Liver (tissue), 9 donors: ENCODE data around the gene ATG5. TPM values are rescaled to one million over a fixed set of nuclear protein-coding genes. Genes with fewer than 3 reads are reported as not detected.

Experiments
- DNase-seq: peaks from one replicate; pipeline ENCODE4 v3.0.0-alpha.2; 2017; ENCODE audit warnings: low spot score
- H3K27ac ChIP-seq, 2 donors: one replicate each; pipeline ENCODE4 v1.7.0; 2013; ENCODE audit warnings: inconsistent platforms in 2 of 2, low read length in 2 of 2, control low read depth in 1 of 2, low read depth in 1 of 2, mild to moderate bottlenecking in 1 of 2
- H3K27me3 ChIP-seq, 4 donors: one replicate each; pipeline versions ENCODE4 v1.6.1 to v1.7.0; 2013; ENCODE audit warnings: low read length in 3 of 4, inconsistent platforms in 1 of 4, mild to moderate bottlenecking in 1 of 4, moderate library complexity in 1 of 4; ENCODE audit not compliant: control insufficient read depth in 4 of 4, insufficient read depth in 4 of 4
- H3K36me3 ChIP-seq, 4 donors: one replicate each; pipeline versions ENCODE4 v1.6.1 to v1.7.0; 2013; ENCODE audit warnings: low read length in 3 of 4, mild to moderate bottlenecking in 3 of 4, low read depth in 1 of 4, moderate library complexity in 1 of 4; ENCODE audit not compliant: control insufficient read depth in 4 of 4, insufficient read depth in 3 of 4
- H3K4me1 ChIP-seq, 4 donors: one replicate each; pipeline versions ENCODE4 v1.6.1 to v1.7.0; 2013; ENCODE audit warnings: low read length in 3 of 4, mild to moderate bottlenecking in 3 of 4, moderate library complexity in 1 of 4; ENCODE audit not compliant: control insufficient read depth in 4 of 4, insufficient read depth in 4 of 4
- H3K4me3 ChIP-seq, 3 donors: one replicate each; pipeline versions ENCODE4 v1.6.1 to v1.7.0; 2013; ENCODE audit warnings: low read length in 3 of 3, control low read depth in 1 of 3, low read depth in 1 of 3, mild to moderate bottlenecking in 1 of 3
- H3K9ac ChIP-seq, 2 donors: one replicate each; pipeline ENCODE4 v1.7.0; 2013; ENCODE audit warnings: low read length in 2 of 2, mild to moderate bottlenecking in 2 of 2, moderate library complexity in 2 of 2, control low read depth in 1 of 2, low read depth in 1 of 2
- H3K9me3 ChIP-seq, 4 donors: one replicate each; pipeline versions ENCODE4 v1.6.1 to v1.7.0; 2013; ENCODE audit warnings: low read length in 3 of 4; ENCODE audit not compliant: control insufficient read depth in 4 of 4
- ATF3 ChIP-seq: IDR thresholded peaks from 2 replicates; pipeline ENCODE4 v1.6.1; 2016; ENCODE audit warnings: antibody characterized with exemption
- FOXA1 ChIP-seq: IDR thresholded peaks from 2 replicates; pipeline ENCODE4 v1.6.1; 2016; ENCODE audit warnings: antibody characterized with exemption
- GABPA ChIP-seq, 2 donors: IDR thresholded peaks in 1 of 2; conservative IDR thresholded peaks in 1 of 2; 2 replicates each; pipeline ENCODE4 v1.6.1; 2016; ENCODE audit warnings: antibody characterized with exemption in 2 of 2, mild to moderate bottlenecking in 1 of 2, moderate library complexity in 1 of 2
- HNF4A ChIP-seq, 2 donors: conservative IDR thresholded peaks; 2 replicates each; pipeline ENCODE4 v1.6.1; 2016; ENCODE audit warnings: antibody characterized with exemption in 2 of 2, mild to moderate bottlenecking in 2 of 2
- HNF4G ChIP-seq: IDR thresholded peaks from 2 replicates; pipeline ENCODE4 v1.6.1; 2016; ENCODE audit warnings: antibody characterized with exemption
- NR2F2 ChIP-seq: IDR thresholded peaks from 2 replicates; pipeline ENCODE4 v1.6.1; 2016; ENCODE audit warnings: antibody characterized with exemption
- RAD21 ChIP-seq, 2 donors: IDR thresholded peaks; 2 replicates each; pipeline ENCODE4 v1.6.1; 2016; ENCODE audit warnings: antibody characterized with exemption in 2 of 2, mild to moderate bottlenecking in 2 of 2
- REST ChIP-seq: IDR thresholded peaks from 2 replicates; pipeline ENCODE4 v1.6.1; 2016; ENCODE audit warnings: antibody characterized with exemption, mild to moderate bottlenecking
- SP1 ChIP-seq: IDR thresholded peaks from 2 replicates; pipeline ENCODE4 v1.6.1; 2018; ENCODE audit warnings: antibody characterized with exemption, mild to moderate bottlenecking
- TAF1 ChIP-seq: conservative IDR thresholded peaks from 2 replicates; pipeline ENCODE4 v1.6.1; 2016; ENCODE audit warnings: antibody characterized with exemption, mild to moderate bottlenecking
- ZBTB33 ChIP-seq: IDR thresholded peaks from 2 replicates; pipeline ENCODE4 v1.6.1; 2016; ENCODE audit warnings: antibody characterized with exemption
- WGBS: extraction: QIAGEN DNeasy Blood & Tissue Kit; methylation state at CpG from one replicate; pipeline ENCODE4 v1.1.7; 2013; 5-methylcytosine and 5-hydroxymethylcytosine counted together
- polyA plus RNA-seq, 2 donors: library from polyadenylated mRNA; stranded (reverse) in 1 of 2; unstranded in 1 of 2; fragments of 200-250 nt in 1 of 2; fragments of >200 nt in 1 of 2; fragmentation: Nextera tagmentation in 1 of 2; extraction: Ambion mirVana in 1 of 2; gene quantifications; one replicate each; pipeline versions ENCODE4 v1.2.1 to v1.2.3, GENCODE V29; 2013 to 2015
- total RNA-seq, 2 donors: library from RNA; depleted of rRNA; stranded (reverse); fragments of >200 nt; gene quantifications; one replicate each; pipeline ENCODE4 v1.2.3, GENCODE V29; 2014
- TF ChIP-seq, protein P1 (sequence below): IDR thresholded peaks from 2 replicates; pipeline ENCODE4 v1.6.1; 2016; ENCODE audit warnings: antibody characterized with exemption
- TF ChIP-seq, protein P2 (sequence below): fragments of 150-350 bp; IDR thresholded peaks from 2 replicates; pipeline ENCODE4 v1.5.1; 2017; ENCODE audit warnings: improper control_type of control experiment, low read depth, low read length; ENCODE audit not compliant: missing input control
- donor health status: healthy.
- donor health status: healthy.
- donor health status: healthy.
- donor health status: healthy.
- donor health status: healthy.

Gene ATG5
- total and polyA plus RNA-seq, 4 donors, result 10.0 to 25.7 (median 19.7) TPM

- WGBS, result 96% methylated on average over 2 of the region's 2 CpGs
- Histone ChIP-seq H3K27ac (no peak overlapping the region), H3K4me1 (peaks cover 2 to 7% (median 3%) of the 10 kb centered on the region in 4 donors), H3K36me3 (peaks cover 0 to 2% (median 0%) of the 10 kb centered on the region in 4 donors), H3K4me3 (no peak overlapping the region), H3K9ac (no peak overlapping the region), H3K27me3 (no peaks in the 10 kb centered on the region), H3K9me3 (no peaks in the 10 kb centered on the region)
- TF ChIP-seq ZBTB33 (no peak), FOXA1 (no peak), ATF3 (no peak), HNF4G (no peak), TAF1 (no peak), HNF4A (conservative IDR thresholded peaks at IDR 0.05) (no peak), REST (no peak)
- DNase-seq, result no peak
These were observed 16.6 kb downstream of the ATG5 start for GRCh38 chr6:106308985-106309384.

GRCh38 chr6:106305740-106306139 lies 19.8 kb downstream of the ATG5 start:
- Histone ChIP-seq H3K27me3 (no peaks in the 10 kb centered on the region), H3K4me1 (peaks cover 2 to 7% (median 3%) of the 10 kb centered on the region in 4 donors), H3K27ac (no peak overlapping the region), H3K4me3 (no peak overlapping the region), H3K9ac (no peak overlapping the region), H3K36me3 (peaks cover 0 to 2% (median 0%) of the 10 kb centered on the region in 4 donors), H3K9me3 (no peaks in the 10 kb centered on the region)
- DNase-seq, result no peak
- WGBS, result 96% methylated on average over 2 of the region's 2 CpGs
- TF ChIP-seq ATF3, result no peak
- no peak for TF ChIP-seq TAF1
- TF ChIP-seq SP1, result no peak

DNA sequence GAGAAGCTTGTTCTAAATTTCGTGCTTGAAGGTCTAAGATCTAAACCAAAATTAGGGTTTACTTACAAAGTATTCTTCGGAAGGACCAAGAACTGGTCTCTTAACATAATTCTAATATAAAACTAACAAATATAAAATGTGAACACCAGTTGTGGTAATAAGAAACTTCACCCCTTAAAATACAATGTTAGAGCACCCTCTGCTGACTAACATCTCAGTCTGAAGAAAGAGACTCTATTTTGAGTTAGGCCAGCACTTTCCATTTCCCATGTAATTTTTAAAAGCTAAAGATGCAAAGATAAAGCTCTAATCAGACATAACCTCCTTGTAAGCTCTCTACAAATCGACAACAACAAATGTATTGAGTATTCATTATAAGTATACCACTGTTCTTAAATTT lies 24.6 kb downstream of the ATG5 start:
- Histone ChIP-seq H3K9me3 (no peaks in the 10 kb centered on the region), H3K4me1 (peaks cover 0 to 8% (median 3%) of the 10 kb centered on the region in 4 donors), H3K36me3 (no peaks in the 10 kb centered on the region), H3K4me3 (no peak overlapping the region), H3K27me3 (no peaks in the 10 kb centered on the region), H3K27ac (no peak overlapping the region), H3K9ac (no peak overlapping the region)
- WGBS, result 59% methylated on average over 3 of the region's 3 CpGs
- no peak for TF ChIP-seq HNF4G
- TF ChIP-seq, protein P1, sequence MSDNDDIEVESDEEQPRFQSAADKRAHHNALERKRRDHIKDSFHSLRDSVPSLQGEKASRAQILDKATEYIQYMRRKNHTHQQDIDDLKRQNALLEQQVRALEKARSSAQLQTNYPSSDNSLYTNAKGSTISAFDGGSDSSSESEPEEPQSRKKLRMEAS, result no peak
- TF ChIP-seq NR2F2, result no peak
- no peak for TF ChIP-seq TAF1
- TF ChIP-seq SP1, result no peak
- TF ChIP-seq RAD21 (IDR thresholded peaks at IDR 0.05), result peak; percentile 81 to 82
- TF ChIP-seq ATF3, result no peak
- TF ChIP-seq, protein P2, sequence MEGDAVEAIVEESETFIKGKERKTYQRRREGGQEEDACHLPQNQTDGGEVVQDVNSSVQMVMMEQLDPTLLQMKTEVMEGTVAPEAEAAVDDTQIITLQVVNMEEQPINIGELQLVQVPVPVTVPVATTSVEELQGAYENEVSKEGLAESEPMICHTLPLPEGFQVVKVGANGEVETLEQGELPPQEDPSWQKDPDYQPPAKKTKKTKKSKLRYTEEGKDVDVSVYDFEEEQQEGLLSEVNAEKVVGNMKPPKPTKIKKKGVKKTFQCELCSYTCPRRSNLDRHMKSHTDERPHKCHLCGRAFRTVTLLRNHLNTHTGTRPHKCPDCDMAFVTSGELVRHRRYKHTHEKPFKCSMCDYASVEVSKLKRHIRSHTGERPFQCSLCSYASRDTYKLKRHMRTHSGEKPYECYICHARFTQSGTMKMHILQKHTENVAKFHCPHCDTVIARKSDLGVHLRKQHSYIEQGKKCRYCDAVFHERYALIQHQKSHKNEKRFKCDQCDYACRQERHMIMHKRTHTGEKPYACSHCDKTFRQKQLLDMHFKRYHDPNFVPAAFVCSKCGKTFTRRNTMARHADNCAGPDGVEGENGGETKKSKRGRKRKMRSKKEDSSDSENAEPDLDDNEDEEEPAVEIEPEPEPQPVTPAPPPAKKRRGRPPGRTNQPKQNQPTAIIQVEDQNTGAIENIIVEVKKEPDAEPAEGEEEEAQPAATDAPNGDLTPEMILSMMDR, result peak; percentile 55
- no peak for TF ChIP-seq GABPA (IDR thresholded peaks at IDR 0.05 in 1 of 2, conservative IDR thresholded peaks at IDR 0.05 in 1 of 2)
- no peak for DNase-seq
